ENCODE results near the gene ANKFY1.

The ANKFY1 gene

DNA sequence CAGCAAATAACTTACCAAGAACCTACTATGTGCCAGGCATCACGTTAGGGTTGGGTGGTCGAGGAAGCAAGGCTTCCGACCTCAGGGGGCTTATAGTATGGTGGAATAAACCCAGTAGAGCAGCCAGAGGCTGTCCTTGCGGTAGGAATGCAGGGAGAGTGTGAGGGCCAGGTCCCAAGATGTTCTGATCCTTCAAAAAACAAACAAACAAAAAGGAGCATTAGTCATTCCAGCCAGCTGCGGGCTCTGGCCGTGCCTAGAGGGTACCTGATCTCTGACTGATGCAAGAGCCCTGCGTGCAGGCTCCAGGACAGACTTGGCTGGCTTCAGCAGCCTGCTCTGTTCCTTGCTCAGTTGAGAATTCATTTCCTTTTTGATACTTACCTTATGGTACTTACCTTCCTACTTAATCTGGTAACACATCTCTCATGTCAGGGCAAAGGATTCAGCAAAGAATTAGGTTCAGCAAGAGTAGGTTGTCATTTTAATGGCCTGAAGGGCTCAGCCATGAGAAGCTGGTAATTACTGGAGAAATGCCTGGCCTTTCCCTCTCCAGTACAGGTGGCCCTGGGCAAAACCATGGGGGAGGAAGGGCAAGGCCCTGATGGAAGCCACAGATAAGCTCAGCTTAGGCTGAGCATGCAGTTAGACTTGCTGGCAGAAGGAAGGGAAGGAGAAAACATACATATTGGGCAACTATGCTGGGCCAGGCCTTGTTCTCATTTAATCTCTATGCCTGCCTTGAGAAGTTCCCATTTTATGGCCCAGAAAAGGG, 102.4 kb downstream of the ANKFY1 start:
- TF ChIP-seq, protein P1, sequence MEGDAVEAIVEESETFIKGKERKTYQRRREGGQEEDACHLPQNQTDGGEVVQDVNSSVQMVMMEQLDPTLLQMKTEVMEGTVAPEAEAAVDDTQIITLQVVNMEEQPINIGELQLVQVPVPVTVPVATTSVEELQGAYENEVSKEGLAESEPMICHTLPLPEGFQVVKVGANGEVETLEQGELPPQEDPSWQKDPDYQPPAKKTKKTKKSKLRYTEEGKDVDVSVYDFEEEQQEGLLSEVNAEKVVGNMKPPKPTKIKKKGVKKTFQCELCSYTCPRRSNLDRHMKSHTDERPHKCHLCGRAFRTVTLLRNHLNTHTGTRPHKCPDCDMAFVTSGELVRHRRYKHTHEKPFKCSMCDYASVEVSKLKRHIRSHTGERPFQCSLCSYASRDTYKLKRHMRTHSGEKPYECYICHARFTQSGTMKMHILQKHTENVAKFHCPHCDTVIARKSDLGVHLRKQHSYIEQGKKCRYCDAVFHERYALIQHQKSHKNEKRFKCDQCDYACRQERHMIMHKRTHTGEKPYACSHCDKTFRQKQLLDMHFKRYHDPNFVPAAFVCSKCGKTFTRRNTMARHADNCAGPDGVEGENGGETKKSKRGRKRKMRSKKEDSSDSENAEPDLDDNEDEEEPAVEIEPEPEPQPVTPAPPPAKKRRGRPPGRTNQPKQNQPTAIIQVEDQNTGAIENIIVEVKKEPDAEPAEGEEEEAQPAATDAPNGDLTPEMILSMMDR (IDR thresholded peaks at IDR 0.05; ENCODE audit: control insufficient read depth, extremely low read depth, insufficient read depth): no peak
- DNase-seq (ENCODE audit: low read depth): peak; percentile 93
- no peak overlapping the region for H3K4me3 ChIP-seq (ENCODE audit: low read depth, low read length)

DNA sequence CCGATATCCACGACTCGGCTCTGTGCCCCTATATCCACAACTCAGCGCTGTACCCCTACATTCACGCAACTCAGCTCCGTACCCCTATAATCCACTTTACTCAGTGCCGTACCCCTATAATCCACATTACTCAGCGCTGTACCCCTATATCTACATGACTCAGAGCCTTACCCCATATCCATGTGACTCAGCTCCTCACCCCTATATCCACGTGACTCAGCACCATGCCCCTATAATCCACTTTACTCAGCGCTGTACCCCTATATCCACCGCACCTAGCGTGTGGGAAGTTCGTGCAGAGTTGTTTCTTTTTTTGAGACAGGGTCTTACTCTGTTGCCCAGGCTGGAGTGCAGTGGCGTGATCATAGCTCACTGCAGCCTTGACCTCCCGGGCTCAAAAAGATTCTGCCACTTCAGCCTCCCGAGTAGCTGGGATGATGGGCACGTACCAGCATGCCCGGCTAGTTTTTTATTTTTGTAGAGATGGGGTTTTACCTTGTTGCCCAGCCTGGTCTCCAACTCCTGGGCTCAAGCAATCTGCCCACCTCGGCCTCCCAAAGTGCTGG, 103.4 kb downstream of the ANKFY1 start:
- TF ChIP-seq, protein P1 (IDR thresholded peaks at IDR 0.05; ENCODE audit: control insufficient read depth, extremely low read depth, insufficient read depth): no peak

DNA sequence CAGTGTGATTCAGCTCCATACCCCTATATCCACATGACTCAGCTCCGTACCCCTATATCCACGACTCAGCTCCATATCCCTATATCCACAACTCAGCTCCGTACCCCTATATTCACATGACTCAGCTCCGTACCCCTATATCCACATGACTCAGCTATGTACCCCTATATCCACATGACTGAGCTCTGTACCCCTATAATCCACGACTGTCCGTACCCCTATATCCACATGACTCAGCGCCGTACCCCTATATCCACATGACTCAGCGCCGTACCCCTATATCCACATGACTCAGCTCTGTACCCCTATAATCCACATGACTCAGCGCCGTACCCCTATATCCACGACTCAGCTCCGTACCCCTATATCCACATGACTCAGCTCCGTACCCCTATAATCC, 104.0 kb downstream of the ANKFY1 start:
- DNase-seq (ENCODE audit: low read depth): no peak
- no peak overlapping the region for H3K4me3 ChIP-seq (ENCODE audit: low read depth, low read length)
- TF ChIP-seq, protein P1 (IDR thresholded peaks at IDR 0.05; ENCODE audit: control insufficient read depth, extremely low read depth, insufficient read depth): no peak

More for the DNA sequence above, 103.4 kb downstream of the ANKFY1 start:
- H3K4me3 ChIP-seq (ENCODE audit: low read depth, low read length): no peak overlapping the region
- no peak for DNase-seq (ENCODE audit: low read depth)

DNA sequence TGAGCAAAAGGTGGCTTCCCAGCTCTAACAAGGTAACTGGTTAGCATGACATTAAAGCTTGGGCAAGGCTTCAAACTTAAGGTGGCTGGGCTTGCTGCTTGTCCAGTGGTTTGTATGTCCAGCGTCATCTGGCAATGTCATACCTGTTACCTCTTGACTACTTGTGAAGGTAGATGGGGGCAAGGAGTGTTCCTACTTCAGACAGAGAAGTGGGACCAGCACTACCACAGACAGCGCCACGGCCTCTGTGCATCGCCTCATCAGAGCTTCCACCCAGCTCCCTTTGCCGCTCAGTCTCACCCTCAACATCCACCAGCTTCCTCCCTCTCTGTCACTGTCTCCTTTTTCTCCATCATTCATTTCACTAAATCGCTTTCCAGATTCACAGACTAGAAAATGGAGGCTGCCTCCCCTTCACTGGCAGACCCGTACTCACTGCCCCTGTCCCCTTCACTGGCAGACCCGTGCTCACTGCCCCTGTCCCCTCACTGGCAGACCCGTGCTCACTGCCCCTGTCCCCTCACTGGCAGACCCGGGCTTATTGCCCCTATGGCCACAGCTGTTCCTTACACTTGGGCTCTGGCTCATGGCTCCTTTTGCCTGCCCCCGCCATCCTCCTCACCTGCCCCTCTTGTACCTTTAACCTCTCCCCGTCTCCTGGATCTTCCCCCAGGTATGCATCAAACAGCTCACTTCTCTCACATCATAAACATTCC, 106.0 kb downstream of the ANKFY1 start:
- TF ChIP-seq, protein P1 (IDR thresholded peaks at IDR 0.05; ENCODE audit: control insufficient read depth, extremely low read depth, insufficient read depth): no peak
- no peak overlapping the region for H3K4me3 ChIP-seq (ENCODE audit: low read depth, low read length)
- no peak for DNase-seq (ENCODE audit: low read depth)

DNA sequence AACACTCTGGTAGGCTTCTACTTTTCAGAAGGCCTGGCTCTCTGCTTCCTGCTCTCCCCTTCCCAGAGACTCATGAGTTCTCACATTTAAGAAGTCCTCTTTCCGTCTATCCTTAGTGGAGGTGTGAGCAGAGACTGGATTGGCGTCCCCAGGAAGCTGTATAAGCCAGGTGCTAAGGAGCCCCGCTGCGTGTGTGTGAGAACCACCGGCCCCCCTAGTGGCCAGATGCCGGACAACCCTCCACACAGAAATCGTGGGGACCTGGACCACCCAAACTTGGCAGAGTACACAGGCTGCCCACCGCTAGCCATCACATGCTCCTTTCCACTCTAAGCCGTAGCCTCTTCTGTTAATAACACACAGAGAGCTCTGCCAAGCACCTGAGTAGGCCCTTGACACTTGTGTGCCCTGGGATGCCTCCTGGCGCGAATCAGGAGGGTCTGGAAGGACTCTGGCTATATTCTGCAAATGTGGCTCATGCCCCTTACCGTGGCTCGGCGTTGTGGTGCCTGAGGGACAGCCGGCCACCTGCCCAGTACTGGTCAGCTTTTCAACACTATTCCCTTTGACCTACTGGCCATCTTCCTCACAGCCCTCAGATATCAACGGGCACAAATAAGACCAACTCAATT, 106.9 kb downstream of the ANKFY1 start:
- no peak overlapping the region for H3K4me3 ChIP-seq (ENCODE audit: low read depth, low read length)
- TF ChIP-seq, protein P1 (IDR thresholded peaks at IDR 0.05; ENCODE audit: control insufficient read depth, extremely low read depth, insufficient read depth): no peak
- no peak for DNase-seq (ENCODE audit: low read depth)

DNA sequence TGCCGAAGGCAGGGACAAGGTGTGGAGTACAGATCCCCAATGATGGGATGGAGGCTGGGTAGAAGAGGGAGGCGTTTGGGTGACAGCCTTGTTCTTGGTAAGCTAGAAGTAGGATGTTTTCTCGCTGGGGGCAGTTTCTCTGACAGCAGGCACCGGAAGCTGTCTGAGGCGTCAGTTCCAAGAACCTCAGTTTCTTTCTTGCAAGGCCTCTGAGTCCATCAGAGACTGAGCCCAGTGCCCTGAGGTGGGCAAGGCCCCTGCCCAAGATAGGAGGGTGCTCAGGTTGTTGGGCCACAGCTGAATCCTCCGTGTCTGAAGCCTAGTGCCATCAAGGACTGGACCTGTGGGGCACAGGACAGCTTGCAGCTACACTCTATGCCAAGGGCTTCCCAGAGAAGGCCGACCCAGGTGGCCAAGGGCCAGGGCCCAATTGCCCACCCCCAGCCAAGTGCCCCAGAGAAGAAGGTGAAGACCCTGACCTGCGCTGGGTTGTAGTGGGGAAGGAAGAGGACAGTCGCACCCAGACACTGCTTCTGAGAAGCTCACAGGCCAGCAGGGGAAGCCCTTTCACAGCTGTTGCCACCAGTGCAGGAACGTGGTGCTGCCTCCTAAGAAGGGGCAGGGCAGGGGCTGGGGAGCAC, 107.7 kb downstream of the ANKFY1 start:
- H3K4me3 ChIP-seq (ENCODE audit: low read depth, low read length): no peak overlapping the region
- TF ChIP-seq, protein P1 (IDR thresholded peaks at IDR 0.05; ENCODE audit: control insufficient read depth, extremely low read depth, insufficient read depth): no peak
- no peak for DNase-seq (ENCODE audit: low read depth)
